ENCODE data around the gene PTGS2.

PTGS2 gene

GRCh38 chr1:186627019-186627418, 53.2 kb downstream of the PTGS2 start:
- DNase-seq (ENCODE audit: low spot score in 2 of 2): no peak
- H3K27me3 Mint-ChIP-seq: no peaks in the 10 kb centered on the region

DNA sequence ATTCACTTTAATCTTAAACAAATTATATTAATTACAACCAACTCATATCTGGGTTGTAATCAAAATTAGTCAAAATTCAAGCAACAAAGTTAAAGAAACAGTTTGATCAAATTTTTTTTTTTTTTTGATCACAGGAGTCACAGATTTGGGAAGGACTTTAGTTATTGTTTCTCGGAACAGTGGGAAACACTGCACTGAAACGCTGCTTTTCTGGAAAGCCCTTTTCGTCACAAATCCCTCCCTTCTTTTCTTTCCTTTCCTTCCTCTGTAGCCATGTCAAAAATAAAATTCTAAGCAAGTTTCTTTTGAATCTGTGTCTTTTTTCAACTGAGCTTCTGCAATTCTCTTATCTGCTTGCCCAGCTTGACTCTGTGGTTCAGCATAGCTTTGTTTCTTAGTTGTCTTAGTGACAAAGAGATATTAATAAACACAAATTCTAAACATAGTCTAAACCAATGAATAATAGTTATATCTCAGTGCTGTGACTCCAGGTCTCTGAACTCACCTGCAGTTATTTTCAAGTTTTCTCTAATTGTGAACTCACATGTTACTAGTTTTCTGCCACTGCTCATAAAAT, 53.8 kb downstream of the PTGS2 start:
- Mint-ChIP-seq H3K9me3 (no peaks in the 10 kb centered on the region), H3K4me3 (no peak overlapping the region), H3K27me3 (no peaks in the 10 kb centered on the region), H3K27ac (ENCODE audit: low read depth) (no peak overlapping the region), H3K4me1 (no peaks in the 10 kb centered on the region), H3K36me3 (ENCODE audit: insufficient read depth) (no peaks in the 10 kb centered on the region)
- DNase-seq (ENCODE audit: low spot score in 2 of 2) (no peak), ATAC-seq (replicated peaks; ENCODE audit: extremely low read depth, poor library complexity, severe bottlenecking) (no peak)

More at GRCh38 chr1:186627019-186627418, 53.2 kb downstream of the PTGS2 start:
- H3K9me3 Mint-ChIP-seq: no peaks in the 10 kb centered on the region
- no peak for ATAC-seq (replicated peaks; ENCODE audit: extremely low read depth, poor library complexity, severe bottlenecking)
- no peak overlapping the region for H3K4me3 Mint-ChIP-seq
- H3K27ac Mint-ChIP-seq (ENCODE audit: low read depth): no peak overlapping the region
- no peaks in the 10 kb centered on the region for H3K36me3 Mint-ChIP-seq (ENCODE audit: insufficient read depth)
- no peaks in the 10 kb centered on the region for H3K4me1 Mint-ChIP-seq

GRCh38 chr1:186623551-186623950, 56.7 kb downstream of the PTGS2 start:
- Mint-ChIP-seq H3K27ac (ENCODE audit: low read depth) (no peak overlapping the region), H3K9me3 (no peaks in the 10 kb centered on the region), H3K4me3 (no peak overlapping the region), H3K36me3 (ENCODE audit: insufficient read depth) (no peaks in the 10 kb centered on the region), H3K27me3 (no peaks in the 10 kb centered on the region), H3K4me1 (peaks cover 11% of the 10 kb centered on the region)
- DNase-seq (ENCODE audit: low spot score in 2 of 2): no peak
- ATAC-seq (replicated peaks; ENCODE audit: extremely low read depth, poor library complexity, severe bottlenecking): no peak

All from central memory CD8-positive, alpha-beta T cell (primary cell).